Hepatocyte (in vitro differentiated cells): Measurements from ENCODE around the gene PICK1. TPM values are rescaled to one million over a fixed set of nuclear protein-coding genes. Genes with fewer than 3 reads are reported as not detected.

ENCODE experiments used
- DNase-seq: peaks from one replicate; pipeline ENCODE4 v3.0.0-alpha.2; 2016; ENCODE audit warnings: low spot score
- H2AFZ ChIP-seq: fragments of 200-600 bp; sonication (generic); 2 replicates; pipeline ENCODE4 v1.6.0; 2016; ENCODE audit warnings: antibody characterized with exemption, mild to moderate bottlenecking
- H3K27ac ChIP-seq: fragments of 200-600 bp; sonication (generic); 2 replicates; pipeline ENCODE4 v1.5.1; 2016; ENCODE audit warnings: mild to moderate bottlenecking
- H3K27me3 ChIP-seq: fragments of 200-600 bp; sonication (generic); 2 replicates; pipeline ENCODE4 v1.6.1; 2016
- H3K36me3 ChIP-seq: fragments of 200-600 bp; sonication (generic); replicated peaks from 2 replicates; pipeline ENCODE4 v1.5.1; 2016; ENCODE audit warnings: low read depth; ENCODE audit not compliant: insufficient read depth
- H3K4me1 ChIP-seq: fragments of 200-600 bp; sonication (generic); 2 replicates; pipeline ENCODE4 v1.5.1; 2016; ENCODE audit warnings: mild to moderate bottlenecking, moderate library complexity; ENCODE audit not compliant: insufficient read depth
- H3K4me2 ChIP-seq: fragments of 200-600 bp; sonication (generic); 2 replicates; pipeline ENCODE4 v1.6.0; 2016
- H3K4me3 ChIP-seq: fragments of 200-600 bp; sonication (generic); 2 replicates; pipeline ENCODE4 v1.5.1; 2016; ENCODE audit warnings: mild to moderate bottlenecking
- H3K79me2 ChIP-seq: fragments of 200-600 bp; sonication (generic); 2 replicates; pipeline ENCODE4 v1.6.0; 2017; ENCODE audit warnings: mild to moderate bottlenecking
- H3K9me2 ChIP-seq: fragments of 200-600 bp; sonication (generic); replicated peaks from 2 replicates; pipeline ENCODE4 v1.6.0; 2017; ENCODE audit warnings: mild to moderate bottlenecking; ENCODE audit not compliant: insufficient read depth
- H3K9me3 ChIP-seq: fragments of 200-600 bp; sonication (generic); 2 replicates; pipeline ENCODE4 v1.5.1; 2016; ENCODE audit warnings: low read depth, mild to moderate bottlenecking
- H4K20me1 ChIP-seq: fragments of 200-600 bp; sonication (generic); 2 replicates; pipeline ENCODE4 v1.6.0; 2016; ENCODE audit warnings: mild to moderate bottlenecking; ENCODE audit not compliant: insufficient read depth, poor library complexity, severe bottlenecking
- CTCF ChIP-seq: fragments of 200-600 bp; sonication (generic); IDR thresholded peaks from 2 replicates; pipeline ENCODE4 v1.5.1; 2016; ENCODE audit warnings: antibody characterized with exemption, mild to moderate bottlenecking; ENCODE audit not compliant: poor library complexity
- EZH2 ChIP-seq: fragments of 200-600 bp; sonication (generic); IDR thresholded peaks from 2 replicates; pipeline ENCODE4 v1.6.1; 2016; ENCODE audit warnings: antibody characterized with exemption, mild to moderate bottlenecking, borderline replicate concordance
- EZH2phosphoT487 ChIP-seq: fragments of 200-600 bp; sonication (generic); IDR thresholded peaks from one replicate; pipeline ENCODE4 v1.6.1; 2018; ENCODE audit warnings: antibody characterized with exemption, mild to moderate bottlenecking, low read depth, moderate library complexity; ENCODE audit not compliant: unreplicated experiment, severe bottlenecking
- WGBS: methylation state at CpG from one replicate; pipeline ENCODE4 v1.1.6; 2016; ENCODE audit warnings: low lambda C conversion rate; ENCODE audit errors: missing lambda C conversion rate; 5-methylcytosine and 5-hydroxymethylcytosine counted together
- polyA plus RNA-seq: library from polyadenylated mRNA; unstranded; fragments of >200 nt; fragmentation: Nextera tagmentation; extraction: Ambion mirVana; gene quantifications from 2 replicates; pipeline ENCODE4 v1.2.1, GENCODE V29; 2016
- total RNA-seq: library from RNA; depleted of rRNA; stranded (reverse); fragments of >200 nt; gene quantifications from 2 replicates; pipeline ENCODE4 v1.2.3, GENCODE V29; 2014

PICK1 gene
- total and polyA plus RNA-seq, 2 experiments from 2014 or later = 26.2 to 43.1 TPM

- Histone ChIP-seq H3K27ac (no peak overlapping the region), H3K36me3 (no peaks in the 10 kb centered on the region), H3K9me2 (no peaks in the 10 kb centered on the region), H2AFZ (no peak overlapping the region), H3K4me1 (no peaks in the 10 kb centered on the region), H3K4me2 (no peak overlapping the region), H3K9me3 (no peaks in the 10 kb centered on the region), H3K27me3 (no peaks in the 10 kb centered on the region), H4K20me1 (no peaks in the 10 kb centered on the region), H3K4me3 (no peak overlapping the region), H3K79me2 (no peaks in the 10 kb centered on the region)
- WGBS = 84% methylated on average over 20 of the region's 20 CpGs
- no peak for DNase-seq
- TF ChIP-seq EZH2phosphoT487 (no peak), EZH2 (no peak), CTCF (no peak)
Measured at GRCh38 chr22:38049812-38050619, 7.2 kb upstream of the PICK1 start.

GRCh38 chr22:38050720-38051119 is 6.5 kb upstream of the PICK1 start:
- Histone ChIP-seq H3K4me3 (no peak overlapping the region), H3K9me3 (no peaks in the 10 kb centered on the region), H3K36me3 (no peaks in the 10 kb centered on the region), H3K27me3 (no peaks in the 10 kb centered on the region), H3K4me2 (no peak overlapping the region), H4K20me1 (no peaks in the 10 kb centered on the region), H3K9me2 (no peaks in the 10 kb centered on the region), H3K27ac (no peak overlapping the region), H2AFZ (no peak overlapping the region), H3K4me1 (no peaks in the 10 kb centered on the region), H3K79me2 (no peaks in the 10 kb centered on the region)
- WGBS = 90% methylated on average over 4 of the region's 7 CpGs
- no peak for DNase-seq
- no peak for TF ChIP-seq EZH2phosphoT487
- no peak for TF ChIP-seq CTCF
- TF ChIP-seq EZH2 = no peak

GRCh38 chr22:38051261-38051660 is 5.9 kb upstream of the PICK1 start:
- H2AFZ ChIP-seq = no peak overlapping the region
- no peaks in the 10 kb centered on the region for H4K20me1 ChIP-seq
- no peaks in the 10 kb centered on the region for H3K9me2 ChIP-seq
- no peaks in the 10 kb centered on the region for H3K36me3 ChIP-seq
- no peak for DNase-seq
- no peaks in the 10 kb centered on the region for H3K27me3 ChIP-seq
- no peak overlapping the region for H3K27ac ChIP-seq
- H3K4me3 ChIP-seq = no peak overlapping the region
- TF ChIP-seq EZH2 = no peak
- TF ChIP-seq EZH2phosphoT487 = no peak
- no peak for TF ChIP-seq CTCF
- no peaks in the 10 kb centered on the region for H3K79me2 ChIP-seq
- no peaks in the 10 kb centered on the region for H3K4me1 ChIP-seq
- no peak overlapping the region for H3K4me2 ChIP-seq
- WGBS = 82% methylated on average over 8 of the region's 8 CpGs
- H3K9me3 ChIP-seq = no peaks in the 10 kb centered on the region
